Hippocampal formation (tissue), 2 donors: ENCODE results near the gene HOMER2.
"Not testable (repeated sequence)": the region's sequence is repeated elsewhere in the genome, so short reads cannot be mapped to it uniquely, and the experiment has no call there.

Experiments used
- DNase-seq, 2 donors: peaks; one replicate each; lab custom pipeline; 2025; lab: John Stamatoyannopoulos, UW

Gene HOMER2

DNA sequence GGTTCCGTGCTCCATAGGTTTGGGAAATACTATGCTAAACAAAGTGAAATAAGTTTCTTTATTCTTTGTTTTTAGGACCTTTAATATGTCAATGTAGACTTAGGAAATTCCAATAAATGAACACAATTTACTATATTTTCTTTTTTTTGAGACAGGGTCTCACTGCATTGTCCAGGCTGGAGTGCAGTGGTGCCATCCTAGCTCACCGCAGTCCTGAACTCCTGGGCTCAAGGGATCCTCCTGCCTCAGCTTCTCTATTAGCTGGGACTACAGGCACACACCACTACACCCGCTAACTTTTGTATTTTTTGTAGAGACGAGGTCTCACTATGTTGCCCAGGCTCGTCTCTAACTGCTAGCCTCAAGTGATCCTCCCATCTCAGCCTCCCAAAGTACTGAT, 12.4 kb upstream of the HOMER2 start:
- no peak for DNase-seq

- no peak for DNase-seq
These were observed 11.2 kb upstream of the HOMER2 start for GRCh38 chr15:82963471-82964341.

- DNase-seq = no peak
These were observed 8.2 kb upstream of the HOMER2 start for GRCh38 chr15:82960766-82961165.

DNA sequence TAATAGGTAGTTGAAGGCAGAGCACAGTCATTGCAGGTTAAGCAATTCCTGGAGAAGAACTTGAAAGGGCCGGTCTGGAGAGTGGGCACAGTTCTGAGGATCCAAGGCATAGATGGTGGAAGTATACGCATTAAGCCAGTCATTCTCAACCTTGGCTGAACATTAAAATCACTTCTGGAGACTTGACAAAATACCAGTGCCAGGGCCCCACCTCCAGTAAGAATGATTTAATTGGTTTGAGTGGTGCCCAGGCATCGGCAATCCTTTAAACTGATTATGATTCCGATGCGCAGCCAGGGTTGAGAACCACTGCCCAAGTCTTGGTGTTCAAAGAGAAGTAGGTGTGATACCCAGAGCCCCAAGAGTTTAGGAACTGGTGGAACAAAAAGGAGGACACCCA, 6.9 kb upstream of the HOMER2 start:
- no peak for DNase-seq

DNA sequence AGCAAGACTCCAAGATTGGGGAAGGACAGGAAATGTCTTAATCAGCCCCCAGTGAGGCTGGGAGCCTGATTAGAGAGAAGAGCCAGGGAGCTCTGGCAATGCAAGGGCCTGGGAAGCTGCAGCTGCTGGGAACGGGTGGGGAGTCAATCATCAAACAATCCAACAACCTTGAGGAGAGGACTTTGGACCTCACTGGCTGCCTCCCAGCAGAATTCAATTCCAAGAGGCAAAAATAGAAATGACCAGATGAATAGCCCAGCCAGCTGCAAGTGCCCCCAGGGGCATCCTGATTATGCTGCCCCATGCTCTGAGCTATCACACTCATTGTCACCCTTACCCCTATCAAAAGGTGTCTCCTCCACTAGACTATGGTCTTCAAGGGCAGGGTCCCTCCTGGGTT, 6.1 kb upstream of the HOMER2 start:
- no peak for DNase-seq

- no peak for DNase-seq
These were observed 905 bp downstream of the HOMER2 start for GRCh38 chr15:82951472-82952157.

DNA sequence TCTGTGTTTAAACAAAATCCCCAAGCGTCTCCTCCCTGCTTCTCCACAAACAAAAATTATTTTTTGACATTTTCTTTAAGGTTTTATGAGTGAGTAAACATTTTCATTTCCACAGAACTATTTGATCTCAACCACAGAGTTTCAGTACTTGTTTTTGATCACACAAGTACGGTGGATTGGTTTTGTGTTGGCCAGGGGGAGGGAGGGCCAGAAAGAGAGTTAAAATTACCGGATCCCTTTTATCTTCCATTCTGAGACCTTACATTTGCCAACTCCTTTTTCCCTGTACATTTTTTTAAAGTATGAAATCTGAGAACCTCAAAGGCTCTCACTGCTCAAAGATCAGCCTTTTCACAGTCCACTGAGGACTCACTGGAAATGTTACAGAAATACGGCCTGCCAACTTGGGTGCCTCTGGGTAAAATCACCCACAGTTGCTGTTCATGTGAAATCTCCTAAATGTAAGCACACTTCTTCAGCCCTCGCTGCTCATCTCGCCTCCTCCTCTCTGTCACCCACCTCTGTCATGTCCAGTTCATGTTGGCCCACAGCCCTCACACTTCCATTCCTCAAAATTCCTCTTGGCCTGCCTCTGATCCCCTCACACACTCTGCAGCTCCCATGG, 1.7 kb downstream of the HOMER2 start:
- no peak for DNase-seq

DNA sequence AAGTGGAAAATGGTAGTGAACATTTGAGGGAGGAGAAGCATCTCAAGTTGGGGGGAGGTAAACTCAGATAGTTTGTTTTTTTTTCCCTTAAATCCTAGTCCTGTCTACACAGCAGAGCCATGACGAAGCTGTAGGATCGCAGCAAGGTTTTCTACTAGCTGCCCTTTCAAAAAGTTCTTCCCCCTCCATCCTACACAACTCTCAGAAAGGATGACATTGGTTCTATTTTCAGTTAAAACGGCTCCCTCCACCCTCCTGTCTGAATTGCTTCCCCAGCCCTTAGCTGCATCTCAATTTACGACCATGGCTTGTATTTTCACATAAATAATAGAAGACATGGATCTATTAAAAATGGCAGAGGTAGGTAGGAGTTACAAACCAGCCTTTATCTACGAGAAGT, 2.2 kb downstream of the HOMER2 start:
- no peak for DNase-seq

DNA sequence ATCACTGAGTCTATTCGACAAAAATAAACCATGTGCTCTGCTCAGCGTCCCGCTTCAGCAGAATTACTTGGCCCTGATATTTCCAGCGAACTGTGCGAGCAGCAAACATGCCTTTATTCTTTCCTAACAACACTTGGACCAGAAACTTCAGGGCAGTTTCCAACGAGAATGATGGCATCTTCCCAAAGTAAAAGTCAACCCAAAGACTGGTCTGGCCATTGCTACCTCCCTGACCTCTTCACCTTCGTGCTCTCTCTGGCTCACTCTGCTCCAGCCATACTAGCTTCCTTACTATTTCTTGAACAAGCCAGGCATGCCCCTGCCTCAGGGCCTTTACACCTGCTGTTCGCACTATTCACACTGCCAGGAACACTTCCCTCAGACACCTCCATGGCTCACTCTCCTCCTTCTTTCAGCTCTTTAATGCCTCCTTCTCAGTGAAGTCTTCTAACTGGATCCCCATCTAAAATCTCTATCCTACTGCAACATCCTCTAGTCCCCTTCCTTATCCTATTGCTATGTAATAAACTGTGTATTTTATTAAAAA, 6.3 kb downstream of the HOMER2 start:
- DNase-seq = no peak

DNA sequence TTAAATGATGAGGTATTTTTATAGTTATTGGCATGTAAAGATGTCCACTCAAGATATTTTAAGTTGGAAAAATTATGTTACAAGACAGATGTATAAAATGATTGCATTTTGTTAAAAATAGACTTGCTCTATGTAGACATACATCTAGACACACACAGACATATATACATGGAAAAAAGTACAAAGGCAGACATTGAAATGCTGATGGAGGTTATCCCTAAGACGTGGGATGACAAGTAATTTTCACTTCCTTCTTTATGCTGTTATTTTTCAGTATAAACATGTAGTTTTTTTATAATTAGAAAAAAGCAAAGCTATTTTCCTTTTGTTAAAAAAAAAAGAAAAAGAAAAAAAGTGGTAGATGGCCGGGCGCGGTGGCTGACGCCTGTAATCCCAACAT, 7.2 kb downstream of the HOMER2 start:
- DNase-seq = no peak

DNA sequence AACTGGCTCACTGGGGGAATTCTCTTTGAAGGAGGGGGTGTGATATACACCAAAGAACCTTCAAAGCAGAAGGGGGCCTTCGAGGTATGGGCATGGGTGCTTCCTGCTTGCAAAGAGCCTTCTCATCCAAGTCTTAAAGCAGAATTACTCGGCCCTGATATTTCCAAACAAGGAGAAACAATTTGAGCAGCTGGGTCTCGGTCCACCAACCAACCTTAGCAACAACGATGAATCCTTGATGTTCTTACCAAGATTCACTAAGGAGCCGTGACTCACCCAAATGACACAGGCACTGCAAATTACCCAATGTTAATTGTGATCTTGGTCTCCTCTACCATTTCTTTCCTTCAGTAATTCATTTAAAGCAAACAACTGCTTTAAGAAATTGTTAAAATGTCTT, 7.7 kb downstream of the HOMER2 start:
- no peak for DNase-seq

DNA sequence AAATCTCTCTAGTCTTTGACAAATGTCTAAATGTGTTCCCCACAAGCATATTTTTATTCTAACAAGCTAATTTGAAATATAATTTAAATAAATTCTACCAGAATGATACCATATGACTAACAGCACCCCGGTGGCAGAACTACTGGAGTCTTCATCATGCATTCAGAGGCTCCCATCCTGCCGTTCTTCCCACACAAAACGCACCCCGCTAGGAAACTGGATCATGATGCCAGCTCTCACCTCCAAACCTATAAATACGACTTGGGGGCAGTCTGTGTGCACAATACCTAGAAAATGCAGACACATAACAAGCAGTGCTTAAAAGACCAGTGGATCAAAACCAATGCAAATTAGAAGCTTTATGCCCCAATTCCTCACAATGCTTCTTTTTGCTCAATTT, 8.5 kb downstream of the HOMER2 start:
- no peak for DNase-seq

- DNase-seq = no peak
These were observed 9.3 kb downstream of the HOMER2 start for GRCh38 chr15:82943176-82943575.

- DNase-seq = no peak
These were observed 9.8 kb downstream of the HOMER2 start for GRCh38 chr15:82942691-82943090.

GRCh38 chr15:82939678-82940077, 12.8 kb downstream of the HOMER2 start:
- not testable (repeated sequence) for DNase-seq

DNA sequence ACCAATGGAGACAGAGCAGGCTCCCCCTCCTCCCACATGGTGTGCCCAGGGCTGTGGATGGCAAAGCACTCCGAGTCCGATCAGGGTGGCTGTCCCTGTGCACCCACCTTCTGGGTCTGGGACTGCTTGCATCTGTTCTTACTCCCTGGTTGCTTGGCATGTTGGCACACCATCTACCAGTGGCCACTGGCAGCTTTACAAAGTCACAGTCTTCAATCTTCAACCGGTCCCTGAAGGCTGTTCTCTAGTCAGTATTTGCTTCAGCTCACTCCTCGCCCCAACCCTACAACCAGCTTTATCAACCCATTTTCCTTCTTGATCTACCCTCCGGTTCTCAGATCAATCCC, 14.8 kb downstream of the HOMER2 start:
- no peak for DNase-seq

GRCh38 chr15:82936966-82937711, 15.4 kb downstream of the HOMER2 start:
- no peak for DNase-seq

DNA sequence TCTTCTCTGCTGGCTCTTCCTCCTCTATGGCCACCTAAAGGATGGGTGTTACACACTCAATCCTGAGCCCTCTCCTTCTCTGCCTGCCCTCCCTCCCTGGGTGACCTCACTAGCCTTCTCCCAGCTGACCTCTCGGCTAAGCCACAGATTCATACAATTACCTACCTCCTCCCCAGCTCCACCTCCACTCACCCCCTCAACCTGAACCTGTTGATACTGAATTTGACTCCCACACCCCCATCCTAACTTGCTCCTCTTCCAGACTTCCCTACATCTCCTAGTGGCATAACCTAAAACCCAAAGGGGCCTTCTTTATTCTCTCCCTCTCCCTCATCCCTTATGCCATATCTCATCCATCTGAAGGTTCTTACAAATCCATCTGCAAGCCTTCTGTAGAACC, 17.1 kb downstream of the HOMER2 start:
- no peak for DNase-seq

DNA sequence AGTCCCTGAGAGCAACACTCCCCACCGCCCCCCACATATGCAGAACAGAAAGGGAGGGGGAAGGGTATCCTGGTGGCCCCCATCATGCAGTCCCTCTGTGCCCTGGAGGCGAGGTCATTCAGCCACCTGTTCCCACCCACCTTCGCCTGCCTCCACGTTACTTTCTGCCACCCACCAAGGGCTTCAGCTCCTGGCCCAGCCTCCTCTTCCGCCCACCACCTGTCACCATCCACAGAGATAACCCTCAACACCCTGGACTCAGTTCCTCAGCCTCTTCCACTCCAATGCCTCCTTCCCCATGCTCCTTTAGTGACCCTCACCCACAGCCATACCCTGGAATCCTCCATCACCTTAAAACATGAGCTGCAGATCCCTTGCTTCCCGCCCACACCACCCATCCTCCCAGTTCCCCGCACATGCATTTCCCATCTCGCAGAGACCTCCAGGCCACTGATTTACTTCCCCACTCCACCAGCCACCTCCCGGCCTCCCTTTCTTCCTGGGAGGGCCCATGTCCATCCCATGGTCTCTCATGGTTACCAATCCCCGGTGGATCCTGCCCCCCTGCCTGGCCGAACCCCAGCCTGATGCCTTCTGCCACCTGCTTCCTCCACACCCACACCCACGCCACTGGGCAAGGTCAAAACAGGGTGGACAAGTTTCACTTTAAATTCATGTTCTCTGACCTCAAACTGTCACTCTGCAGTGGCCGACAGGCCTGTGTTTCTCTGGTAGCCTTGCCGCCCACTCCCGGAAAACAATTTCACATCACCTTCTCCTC, 18.2 kb downstream of the HOMER2 start:
- no peak for DNase-seq

- no peak for DNase-seq
These were observed 18.9 kb downstream of the HOMER2 start for GRCh38 chr15:82933576-82933975.

DNA sequence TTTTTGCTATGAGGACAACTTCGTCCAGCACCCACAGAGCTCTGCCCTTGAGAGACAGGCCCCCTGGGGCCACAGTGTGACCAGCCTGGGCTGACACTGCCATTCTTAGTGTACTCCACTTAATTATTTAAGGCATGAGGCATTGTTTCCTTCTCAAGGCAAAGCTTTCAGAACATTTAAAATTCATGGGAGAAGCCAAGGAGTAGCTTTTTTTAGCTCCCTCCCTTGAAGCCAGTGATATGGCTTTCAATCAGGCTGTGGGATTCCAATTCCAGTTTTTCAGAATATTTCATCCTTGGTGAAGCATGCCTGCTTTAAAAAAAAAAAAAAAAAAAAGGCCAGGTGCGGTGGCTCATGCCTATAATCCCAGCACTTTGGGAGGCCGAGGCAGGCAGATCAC, 21.3 kb downstream of the HOMER2 start:
- peak in 1 of 2 donors; percentile 28 for DNase-seq
